Hepatocyte (in vitro differentiated cells): ENCODE measurements around the gene KRTAP10-1. TPM values are rescaled to one million over a fixed set of nuclear protein-coding genes. Genes with fewer than 3 reads are reported as not detected.

Experiments used
- DNase-seq: peaks from one replicate; pipeline ENCODE4 v3.0.0-alpha.2; 2016; ENCODE audit warnings: low spot score
- H2AFZ ChIP-seq: fragments of 200-600 bp; sonication (generic); 2 replicates; pipeline ENCODE4 v1.6.0; 2016; ENCODE audit warnings: antibody characterized with exemption, mild to moderate bottlenecking
- H3K27ac ChIP-seq: fragments of 200-600 bp; sonication (generic); 2 replicates; pipeline ENCODE4 v1.5.1; 2016; ENCODE audit warnings: mild to moderate bottlenecking
- H3K27me3 ChIP-seq: fragments of 200-600 bp; sonication (generic); 2 replicates; pipeline ENCODE4 v1.6.1; 2016
- H3K36me3 ChIP-seq: fragments of 200-600 bp; sonication (generic); replicated peaks from 2 replicates; pipeline ENCODE4 v1.5.1; 2016; ENCODE audit warnings: low read depth; ENCODE audit not compliant: insufficient read depth
- H3K4me1 ChIP-seq: fragments of 200-600 bp; sonication (generic); 2 replicates; pipeline ENCODE4 v1.5.1; 2016; ENCODE audit warnings: mild to moderate bottlenecking, moderate library complexity; ENCODE audit not compliant: insufficient read depth
- H3K4me2 ChIP-seq: fragments of 200-600 bp; sonication (generic); 2 replicates; pipeline ENCODE4 v1.6.0; 2016
- H3K4me3 ChIP-seq: fragments of 200-600 bp; sonication (generic); 2 replicates; pipeline ENCODE4 v1.5.1; 2016; ENCODE audit warnings: mild to moderate bottlenecking
- H3K79me2 ChIP-seq: fragments of 200-600 bp; sonication (generic); 2 replicates; pipeline ENCODE4 v1.6.0; 2017; ENCODE audit warnings: mild to moderate bottlenecking
- H3K9me2 ChIP-seq: fragments of 200-600 bp; sonication (generic); replicated peaks from 2 replicates; pipeline ENCODE4 v1.6.0; 2017; ENCODE audit warnings: mild to moderate bottlenecking; ENCODE audit not compliant: insufficient read depth
- H3K9me3 ChIP-seq: fragments of 200-600 bp; sonication (generic); 2 replicates; pipeline ENCODE4 v1.5.1; 2016; ENCODE audit warnings: low read depth, mild to moderate bottlenecking
- H4K20me1 ChIP-seq: fragments of 200-600 bp; sonication (generic); 2 replicates; pipeline ENCODE4 v1.6.0; 2016; ENCODE audit warnings: mild to moderate bottlenecking; ENCODE audit not compliant: insufficient read depth, poor library complexity, severe bottlenecking
- EZH2 ChIP-seq: fragments of 200-600 bp; sonication (generic); IDR thresholded peaks from 2 replicates; pipeline ENCODE4 v1.6.1; 2016; ENCODE audit warnings: antibody characterized with exemption, mild to moderate bottlenecking, borderline replicate concordance
- EZH2phosphoT487 ChIP-seq: fragments of 200-600 bp; sonication (generic); IDR thresholded peaks from one replicate; pipeline ENCODE4 v1.6.1; 2018; ENCODE audit warnings: antibody characterized with exemption, mild to moderate bottlenecking, low read depth, moderate library complexity; ENCODE audit not compliant: unreplicated experiment, severe bottlenecking
- WGBS: methylation state at CpG from one replicate; pipeline ENCODE4 v1.1.6; 2016; ENCODE audit warnings: low lambda C conversion rate; ENCODE audit errors: missing lambda C conversion rate; 5-methylcytosine and 5-hydroxymethylcytosine counted together
- polyA plus RNA-seq: library from polyadenylated mRNA; unstranded; fragments of >200 nt; fragmentation: Nextera tagmentation; extraction: Ambion mirVana; gene quantifications from 2 replicates; pipeline ENCODE4 v1.2.1, GENCODE V29; 2016
- total RNA-seq: library from RNA; depleted of rRNA; stranded (reverse); fragments of >200 nt; gene quantifications from 2 replicates; pipeline ENCODE4 v1.2.3, GENCODE V29; 2014
- TF ChIP-seq, protein P1 (sequence below): fragments of 200-600 bp; sonication (generic); IDR thresholded peaks from 2 replicates; pipeline ENCODE4 v1.5.1; 2016; ENCODE audit warnings: antibody characterized with exemption, mild to moderate bottlenecking; ENCODE audit not compliant: poor library complexity

KRTAP10-1 gene
- total and polyA plus RNA-seq, 2 experiments from 2014 or later = not detected

DNA sequence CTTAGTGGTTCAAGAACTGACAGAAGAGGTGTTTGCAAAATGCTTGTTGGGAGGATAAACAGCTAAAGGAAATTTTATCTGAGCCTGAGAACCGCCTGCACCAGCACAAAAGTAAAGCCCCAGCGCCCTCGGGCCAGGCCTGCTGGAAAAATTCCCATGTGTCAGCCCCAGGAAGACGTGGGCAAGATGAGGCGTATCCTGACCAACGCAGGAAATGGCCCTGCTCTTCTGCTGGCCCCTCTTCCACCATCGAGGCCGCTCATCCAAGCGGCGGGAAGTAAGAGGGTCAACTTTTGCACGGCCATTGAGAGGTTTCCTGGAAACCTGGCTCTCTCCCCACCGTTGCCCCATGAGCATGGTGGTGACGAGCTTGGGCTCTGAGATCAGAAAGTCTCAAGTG is 45.0 kb downstream of the KRTAP10-1 start:
- H3K4me2 ChIP-seq = no peak overlapping the region
- no peaks in the 10 kb centered on the region for H3K9me3 ChIP-seq
- no peak overlapping the region for H3K27ac ChIP-seq
- DNase-seq = no peak
- TF ChIP-seq EZH2 = no peak
- no peak for TF ChIP-seq EZH2phosphoT487
- TF ChIP-seq, protein P1, sequence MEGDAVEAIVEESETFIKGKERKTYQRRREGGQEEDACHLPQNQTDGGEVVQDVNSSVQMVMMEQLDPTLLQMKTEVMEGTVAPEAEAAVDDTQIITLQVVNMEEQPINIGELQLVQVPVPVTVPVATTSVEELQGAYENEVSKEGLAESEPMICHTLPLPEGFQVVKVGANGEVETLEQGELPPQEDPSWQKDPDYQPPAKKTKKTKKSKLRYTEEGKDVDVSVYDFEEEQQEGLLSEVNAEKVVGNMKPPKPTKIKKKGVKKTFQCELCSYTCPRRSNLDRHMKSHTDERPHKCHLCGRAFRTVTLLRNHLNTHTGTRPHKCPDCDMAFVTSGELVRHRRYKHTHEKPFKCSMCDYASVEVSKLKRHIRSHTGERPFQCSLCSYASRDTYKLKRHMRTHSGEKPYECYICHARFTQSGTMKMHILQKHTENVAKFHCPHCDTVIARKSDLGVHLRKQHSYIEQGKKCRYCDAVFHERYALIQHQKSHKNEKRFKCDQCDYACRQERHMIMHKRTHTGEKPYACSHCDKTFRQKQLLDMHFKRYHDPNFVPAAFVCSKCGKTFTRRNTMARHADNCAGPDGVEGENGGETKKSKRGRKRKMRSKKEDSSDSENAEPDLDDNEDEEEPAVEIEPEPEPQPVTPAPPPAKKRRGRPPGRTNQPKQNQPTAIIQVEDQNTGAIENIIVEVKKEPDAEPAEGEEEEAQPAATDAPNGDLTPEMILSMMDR = no peak
- H3K36me3 ChIP-seq = no peaks in the 10 kb centered on the region
- no peaks in the 10 kb centered on the region for H3K9me2 ChIP-seq
- no peaks in the 10 kb centered on the region for H4K20me1 ChIP-seq
- no peaks in the 10 kb centered on the region for H3K27me3 ChIP-seq
- H3K79me2 ChIP-seq = peaks cover 2% of the 10 kb centered on the region
- peaks cover 4% of the 10 kb centered on the region for H3K4me1 ChIP-seq
- H2AFZ ChIP-seq = no peak overlapping the region
- 95% methylated on average over 13 of the region's 13 CpGs for WGBS
- no peak overlapping the region for H3K4me3 ChIP-seq

DNA sequence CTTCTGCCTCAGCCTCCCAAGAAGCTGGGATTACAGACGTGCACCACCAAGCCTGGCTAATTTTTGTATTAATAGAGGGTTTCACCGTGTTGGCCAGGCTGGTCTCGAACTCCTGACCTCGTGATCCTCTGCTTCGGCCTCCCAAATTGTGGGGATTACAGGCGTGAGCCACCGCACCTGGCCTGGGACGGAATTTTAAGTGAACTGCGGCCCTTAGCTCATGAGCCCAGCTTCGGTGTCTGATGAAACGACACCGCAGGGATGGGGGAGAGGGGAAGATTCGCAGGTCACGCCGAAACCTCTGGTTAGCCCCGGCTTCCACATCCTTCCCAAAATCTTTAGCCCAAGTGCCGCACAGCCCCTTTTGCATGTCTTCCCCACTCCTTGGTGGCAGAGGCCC is 45.6 kb downstream of the KRTAP10-1 start:
- H3K4me2 ChIP-seq = no peak overlapping the region
- no peak for DNase-seq
- H3K36me3 ChIP-seq = no peaks in the 10 kb centered on the region
- no peaks in the 10 kb centered on the region for H3K9me3 ChIP-seq
- TF ChIP-seq, protein P1 = no peak
- TF ChIP-seq EZH2phosphoT487 = no peak
- no peak for TF ChIP-seq EZH2
- no peak overlapping the region for H3K4me3 ChIP-seq
- peaks cover 2% of the 10 kb centered on the region for H3K79me2 ChIP-seq
- H3K27me3 ChIP-seq = no peaks in the 10 kb centered on the region
- WGBS = 93% methylated on average over 17 of the region's 17 CpGs
- no peaks in the 10 kb centered on the region for H4K20me1 ChIP-seq
- H3K4me1 ChIP-seq = peaks cover 6% of the 10 kb centered on the region
- H3K27ac ChIP-seq = no peak overlapping the region
- no peak overlapping the region for H2AFZ ChIP-seq
- no peaks in the 10 kb centered on the region for H3K9me2 ChIP-seq

DNA sequence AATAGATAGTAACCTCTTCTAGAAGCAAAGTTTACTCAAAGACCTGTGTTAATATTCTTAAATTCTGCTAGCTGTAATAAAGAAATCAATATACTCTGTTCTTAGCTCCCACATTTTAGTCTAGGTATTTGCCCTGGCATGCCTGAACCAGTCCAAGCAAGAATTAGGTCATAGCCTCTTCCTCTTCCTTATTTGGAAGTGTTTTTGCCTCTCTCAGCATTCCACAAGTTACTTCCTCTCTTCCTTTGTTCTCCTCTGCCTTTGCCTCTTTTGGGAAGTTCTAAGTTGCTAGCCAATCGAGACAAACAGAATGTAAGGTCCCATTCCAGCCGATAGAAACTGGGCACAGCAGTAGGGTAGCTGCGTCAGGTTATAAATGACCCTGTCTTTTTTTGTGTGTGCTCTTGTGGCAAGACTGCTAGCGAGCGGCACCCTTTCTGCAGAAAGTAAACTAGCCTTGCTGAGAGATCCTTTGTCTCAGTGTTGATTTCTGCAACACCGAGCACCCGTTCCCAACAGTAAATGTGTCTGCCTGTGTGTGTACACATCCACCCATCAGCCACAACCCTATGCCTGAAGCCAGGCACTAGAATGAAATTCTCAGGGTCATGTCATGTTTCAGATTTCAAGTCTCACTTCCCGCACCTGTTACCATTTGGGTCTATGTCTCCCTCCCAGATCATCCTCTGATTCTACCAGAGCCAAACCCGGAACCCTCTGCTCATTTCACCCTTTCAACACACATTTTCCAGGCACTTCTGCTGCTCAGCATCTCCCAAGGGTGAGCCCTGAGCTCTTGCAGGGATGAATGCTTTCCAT is 47.2 kb downstream of the KRTAP10-1 start:
- TF ChIP-seq, protein P1 = no peak
- TF ChIP-seq EZH2 (no peak), EZH2phosphoT487 (no peak)
- WGBS = 83% methylated on average over 9 of the region's 9 CpGs
- no peak overlapping the region for H2AFZ ChIP-seq

More for the DNA sequence above, 47.2 kb downstream of the KRTAP10-1 start:
- no peaks in the 10 kb centered on the region for H3K9me2 ChIP-seq
- no peak overlapping the region for H3K4me3 ChIP-seq
- peaks cover 6% of the 10 kb centered on the region for H3K79me2 ChIP-seq
- no peaks in the 10 kb centered on the region for H3K36me3 ChIP-seq
- no peaks in the 10 kb centered on the region for H4K20me1 ChIP-seq
- H3K27me3 ChIP-seq = no peaks in the 10 kb centered on the region
- H3K27ac ChIP-seq = peak overlapping the region; percentile 55
- no peak for DNase-seq
- peaks cover 6% of the 10 kb centered on the region for H3K4me1 ChIP-seq
- no peak overlapping the region for H3K4me2 ChIP-seq
- H3K9me3 ChIP-seq = no peaks in the 10 kb centered on the region
